ENCODE data around the gene ZNF615. TPM values are rescaled to one million over a fixed set of nuclear protein-coding genes. Genes with fewer than 3 reads are reported as not detected.

The ZNF615 gene
- total and polyA plus RNA-seq, 2 of the 4 experiments (the other 2 are of a cell fraction): 2.0 to 10.9 TPM

DNA sequence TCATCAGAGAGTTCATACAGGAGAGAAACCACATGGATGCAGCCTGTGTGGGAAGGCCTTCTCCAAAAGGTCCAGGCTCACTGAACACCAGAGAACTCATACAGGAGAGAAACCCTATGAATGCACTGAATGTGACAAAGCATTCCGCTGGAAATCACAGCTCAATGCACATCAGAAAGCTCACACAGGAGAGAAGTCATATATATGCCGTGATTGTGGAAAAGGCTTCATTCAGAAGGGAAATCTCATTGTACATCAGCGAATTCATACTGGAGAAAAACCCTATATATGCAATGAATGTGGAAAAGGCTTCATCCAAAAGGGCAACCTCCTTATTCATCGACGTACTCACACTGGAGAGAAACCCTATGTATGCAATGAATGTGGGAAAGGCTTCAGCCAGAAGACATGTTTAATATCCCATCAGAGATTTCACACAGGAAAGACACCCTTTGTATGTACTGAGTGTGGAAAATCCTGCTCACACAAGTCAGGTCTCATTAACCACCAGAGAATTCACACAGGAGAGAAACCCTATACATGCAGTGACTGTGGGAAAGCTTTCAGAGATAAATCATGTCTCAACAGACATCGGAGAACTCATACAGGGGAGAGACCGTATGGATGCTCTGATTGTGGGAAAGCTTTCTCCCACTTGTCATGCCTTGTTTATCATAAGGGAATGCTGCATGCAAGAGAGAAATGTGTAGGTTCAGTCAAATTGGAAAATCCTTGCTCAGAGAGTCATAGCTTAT, 63.0 kb downstream of the ZNF615 start:
- intact Hi-C loops (cut with micrococcal nuclease): no loop called here

More for the DNA sequence above, 63.0 kb downstream of the ZNF615 start:
- Histone ChIP-seq H2AK5ac (ENCODE audit: low read depth, low read length) (no peak overlapping the region), H3K4ac (ENCODE audit: low read depth, low read length) (no peak overlapping the region), H3K4me1 (ENCODE audit: control insufficient read depth, insufficient read depth, low read length) (no peaks in the 10 kb centered on the region), H2AFZ (replicated peaks; ENCODE audit: low read length, poor library complexity) (no peak overlapping the region), H4K8ac (ENCODE audit: low read depth in 2 of 2, low read length in 2 of 2) (no peak overlapping the region), H3K9me3 (ENCODE audit: control insufficient read depth, insufficient read depth, low read length) (peaks cover 64% of the 10 kb centered on the region), H2BK5ac (ENCODE audit: low read depth, low read length, poor library complexity, severe bottlenecking) (no peak overlapping the region), H4K5ac (ENCODE audit: low read depth, low read length) (no peak overlapping the region), H3K9me1 (ENCODE audit: insufficient read depth, low read length) (no peaks in the 10 kb centered on the region), H2AK9ac (replicated peaks; ENCODE audit: low read depth, low read length, poor library complexity) (no peak overlapping the region), H2BK20ac (ENCODE audit: low read depth, low read length) (no peak overlapping the region), H3K9ac (ENCODE audit: low read depth, low read length) (no peak overlapping the region), H3K27ac (ENCODE audit: insufficient read depth, low read length) (no peak overlapping the region), H3K14ac (replicated peaks; ENCODE audit: low read depth, low read length) (no peak overlapping the region), H3K27me3 (ENCODE audit: control insufficient read depth, insufficient read depth, low read length) (no peaks in the 10 kb centered on the region), H3K23ac (ENCODE audit: low read depth, low read length) (no peak overlapping the region), H3K4me3 (ENCODE audit: insufficient read depth, low read depth, low read length) (no peak overlapping the region), H3K79me1 (ENCODE audit: low read depth in 1 of 2, low read length in 2 of 2) (no peaks in the 10 kb centered on the region), H4K91ac (ENCODE audit: insufficient read depth, low read depth, low read length) (no peak overlapping the region), H2BK120ac (ENCODE audit: low read depth, low read length) (no peak overlapping the region), H3K56ac (ENCODE audit: extremely low read depth, insufficient read depth, low read length) (no peak overlapping the region), H3K36me3 (ENCODE audit: control insufficient read depth, insufficient read depth, low read length) (peaks cover 41% of the 10 kb centered on the region), H2BK15ac (ENCODE audit: low read depth, low read length) (no peak overlapping the region), H3K4me2 (ENCODE audit: low read depth, low read length) (no peak overlapping the region), H4K20me1 (ENCODE audit: insufficient read depth, low read length) (no peaks in the 10 kb centered on the region), H3K18ac (ENCODE audit: low read depth, low read length) (no peak overlapping the region)
- DNase-seq: no peak
- TF ChIP-seq, protein P1, sequence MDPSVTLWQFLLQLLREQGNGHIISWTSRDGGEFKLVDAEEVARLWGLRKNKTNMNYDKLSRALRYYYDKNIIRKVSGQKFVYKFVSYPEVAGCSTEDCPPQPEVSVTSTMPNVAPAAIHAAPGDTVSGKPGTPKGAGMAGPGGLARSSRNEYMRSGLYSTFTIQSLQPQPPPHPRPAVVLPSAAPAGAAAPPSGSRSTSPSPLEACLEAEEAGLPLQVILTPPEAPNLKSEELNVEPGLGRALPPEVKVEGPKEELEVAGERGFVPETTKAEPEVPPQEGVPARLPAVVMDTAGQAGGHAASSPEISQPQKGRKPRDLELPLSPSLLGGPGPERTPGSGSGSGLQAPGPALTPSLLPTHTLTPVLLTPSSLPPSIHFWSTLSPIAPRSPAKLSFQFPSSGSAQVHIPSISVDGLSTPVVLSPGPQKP (IDR thresholded peaks at IDR 0.05; ENCODE audit: borderline replicate concordance, low read depth, low read length): no peak
- TF ChIP-seq CTCF (conservative IDR thresholded peaks at IDR 0.05; ENCODE audit: low read depth, low read length) (no peak), SMC3 (IDR thresholded peaks at IDR 0.05; ENCODE audit: low read depth, low read length) (no peak), MXI1 (IDR thresholded peaks at IDR 0.05; ENCODE audit: borderline replicate concordance, low read depth, low read length) (no peak), MAFK (IDR thresholded peaks at IDR 0.05; ENCODE audit: low read depth, low read length) (no peak), BHLHE40 (IDR thresholded peaks at IDR 0.05; ENCODE audit: low read depth, low read length) (no peak), RFX5 (IDR thresholded peaks at IDR 0.05; ENCODE audit: low read depth, low read length) (no peak), RCOR1 (IDR thresholded peaks at IDR 0.05; ENCODE audit: insufficient replicate concordance, low read length) (no peak), CEBPB (IDR thresholded peaks at IDR 0.05; ENCODE audit: low read depth, low read length) (no peak), MAZ (IDR thresholded peaks at IDR 0.05; ENCODE audit: borderline replicate concordance, low read depth, low read length) (no peak), POLR2A (IDR thresholded peaks at IDR 0.05; ENCODE audit: low read depth, low read length) (no peak), RAD21 (IDR thresholded peaks at IDR 0.05; ENCODE audit: low read length) (no peak), CHD1 (IDR thresholded peaks at IDR 0.05; ENCODE audit: low read depth, low read length) (no peak), FOS (IDR thresholded peaks at IDR 0.05; ENCODE audit: low read depth, low read length) (no peak), NFE2L2 (IDR thresholded peaks at IDR 0.05; ENCODE audit: low read depth, low read length) (no peak)
- TF ChIP-seq, protein P2, sequence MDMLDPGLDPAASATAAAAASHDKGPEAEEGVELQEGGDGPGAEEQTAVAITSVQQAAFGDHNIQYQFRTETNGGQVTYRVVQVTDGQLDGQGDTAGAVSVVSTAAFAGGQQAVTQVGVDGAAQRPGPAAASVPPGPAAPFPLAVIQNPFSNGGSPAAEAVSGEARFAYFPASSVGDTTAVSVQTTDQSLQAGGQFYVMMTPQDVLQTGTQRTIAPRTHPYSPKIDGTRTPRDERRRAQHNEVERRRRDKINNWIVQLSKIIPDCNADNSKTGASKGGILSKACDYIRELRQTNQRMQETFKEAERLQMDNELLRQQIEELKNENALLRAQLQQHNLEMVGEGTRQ (IDR thresholded peaks at IDR 0.05; ENCODE audit: low read depth, low read length): no peak
- ATAC-seq (ENCODE audit: low read depth): no peak
- dilution Hi-C loops (cut with HindIII; ENCODE audit: low sequenced_read_pairs, unreplicated experiment) (no loop called here), in situ Hi-C loops (cut with MboI; ENCODE audit: low sequenced_read_pairs) (no loop called here)
- ChIA-PET CTCF (no interaction called here), POLR2A (ENCODE audit: unreplicated experiment) (no interaction called here)
- no CpG with 5 or more reads among the region's 7 CpGs for WGBS, 2 experiments (ENCODE audit: extremely low coverage in 2 of 2, insufficient read length in 1 of 2)
- no TSS peak for BruUV-seq (replicated peaks)

Data from IMR-90 (cell line).